SK-N-SH treated with all-trans-retinoic acid at 6 μM for 48 hours (cell line): ENCODE data around the gene WT1.

Source experiments
- ARNTL ChIP-seq: fragments of 450-650 bp; formaldehyde crosslinking; IDR thresholded peaks from 2 replicates; pipeline ENCODE4 v1.5.0; 2020; ENCODE audit warnings: low read depth, mild to moderate bottlenecking, moderate library complexity, borderline replicate concordance
- BACH2 ChIP-seq: fragments of 250-450 bp; sonication (Bioruptor Pico); IDR thresholded peaks from 2 replicates; pipeline ENCODE4 v1.9.0; 2021; ENCODE audit warnings: mild to moderate bottlenecking, borderline replicate concordance
- CREB5 ChIP-seq: fragments of 250-450 bp; sonication (Bioruptor Pico); IDR thresholded peaks from 2 replicates; pipeline ENCODE4 v1.5.1; 2020; ENCODE audit warnings: low read depth, mild to moderate bottlenecking, moderate library complexity
- CSDC2 ChIP-seq: fragments of 250-450 bp; sonication (Bioruptor Pico); IDR thresholded peaks from 2 replicates; pipeline ENCODE4 v1.5.0; 2020; ENCODE audit warnings: mild to moderate bottlenecking, moderate library complexity
- GLIS3 ChIP-seq: fragments of 250-450 bp; sonication (Bioruptor Pico); IDR thresholded peaks from 2 replicates; pipeline ENCODE4 v1.5.0; 2020; ENCODE audit warnings: mild to moderate bottlenecking, moderate library complexity
- OSR1 ChIP-seq: fragments of 250-450 bp; sonication (Bioruptor Pico); IDR thresholded peaks from 2 replicates; pipeline ENCODE4 v1.8.0; 2022; ENCODE audit warnings: moderate library complexity, mild to moderate bottlenecking, inconsistent platforms
- PATZ1 ChIP-seq: fragments of 250-450 bp; sonication (Bioruptor Pico); IDR thresholded peaks from 2 replicates; pipeline ENCODE4 v1.8.0; 2020; ENCODE audit warnings: mild to moderate bottlenecking, moderate library complexity, borderline replicate concordance
- POU6F1 ChIP-seq: fragments of 250-450 bp; sonication (Bioruptor Pico); IDR thresholded peaks from 2 replicates; pipeline ENCODE4 v1.8.0; 2021; ENCODE audit warnings: low read depth, mild to moderate bottlenecking, moderate library complexity, borderline replicate concordance
- PPARA ChIP-seq: fragments of 250-450 bp; sonication (Bioruptor Pico); IDR thresholded peaks from 2 replicates; pipeline ENCODE4 v1.5.0; 2020; ENCODE audit warnings: mild to moderate bottlenecking, borderline replicate concordance
- TOX ChIP-seq: fragments of 250-450 bp; sonication (Bioruptor Pico); IDR thresholded peaks from 2 replicates; pipeline ENCODE4 v1.8.0; 2021; ENCODE audit warnings: mild to moderate bottlenecking, moderate library complexity, borderline replicate concordance
- ZC3H10 ChIP-seq: fragments of 250-450 bp; sonication (Bioruptor Pico); IDR thresholded peaks from 2 replicates; pipeline ENCODE4 v1.5.1; 2021; ENCODE audit warnings: mild to moderate bottlenecking, moderate library complexity
- ZFP3 ChIP-seq: fragments of 250-450 bp; sonication (Bioruptor Pico); IDR thresholded peaks from 2 replicates; pipeline ENCODE4 v1.5.0; 2020; ENCODE audit warnings: mild to moderate bottlenecking, moderate library complexity
- ZNF8 ChIP-seq: fragments of 450-650 bp; formaldehyde crosslinking; IDR thresholded peaks from 2 replicates; pipeline ENCODE4 v1.5.0; 2020; ENCODE audit warnings: mild to moderate bottlenecking, moderate library complexity
- TF ChIP-seq, protein P1 (sequence below): fragments of 250-450 bp; sonication (Bioruptor Pico); IDR thresholded peaks from 2 replicates; pipeline ENCODE4 v1.5.1; 2021; ENCODE audit warnings: mild to moderate bottlenecking, moderate library complexity

DNA sequence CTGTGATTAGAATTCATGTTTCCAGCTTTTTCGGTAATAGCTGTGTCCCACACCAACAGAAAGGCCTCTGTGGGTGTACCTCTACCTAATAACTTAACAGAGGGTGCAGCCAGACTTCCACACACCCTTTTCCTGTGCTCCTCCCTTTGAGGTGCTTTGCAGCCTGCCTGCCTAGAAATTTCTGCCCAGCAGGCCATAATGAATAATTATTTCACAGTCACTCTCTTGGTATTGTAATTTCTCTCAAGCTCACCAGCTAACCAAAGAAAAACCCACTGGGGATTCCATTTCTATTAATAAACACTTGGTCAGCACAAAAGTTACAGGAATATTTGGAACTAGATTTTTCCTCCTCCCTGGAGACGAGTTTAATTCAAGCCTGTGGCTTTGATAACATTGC lies 13.3 kb downstream of the WT1 start:
- TF ChIP-seq POU6F1 (CRISPR knock-in tag) (no peak), ZFP3 (CRISPR knock-in tag) (no peak), PATZ1 (CRISPR knock-in tag) (no peak), CSDC2 (no peak), GLIS3 (CRISPR knock-in tag) (no peak), ZNF8 (CRISPR knock-in tag) (no peak), ARNTL (no peak), PPARA (CRISPR knock-in tag) (no peak), BACH2 (no peak), ZC3H10 (CRISPR knock-in tag) (no peak), CREB5 (CRISPR knock-in tag) (no peak), TOX (CRISPR knock-in tag) (no peak), OSR1 (CRISPR knock-in tag) (no peak)
- TF ChIP-seq, protein P1, sequence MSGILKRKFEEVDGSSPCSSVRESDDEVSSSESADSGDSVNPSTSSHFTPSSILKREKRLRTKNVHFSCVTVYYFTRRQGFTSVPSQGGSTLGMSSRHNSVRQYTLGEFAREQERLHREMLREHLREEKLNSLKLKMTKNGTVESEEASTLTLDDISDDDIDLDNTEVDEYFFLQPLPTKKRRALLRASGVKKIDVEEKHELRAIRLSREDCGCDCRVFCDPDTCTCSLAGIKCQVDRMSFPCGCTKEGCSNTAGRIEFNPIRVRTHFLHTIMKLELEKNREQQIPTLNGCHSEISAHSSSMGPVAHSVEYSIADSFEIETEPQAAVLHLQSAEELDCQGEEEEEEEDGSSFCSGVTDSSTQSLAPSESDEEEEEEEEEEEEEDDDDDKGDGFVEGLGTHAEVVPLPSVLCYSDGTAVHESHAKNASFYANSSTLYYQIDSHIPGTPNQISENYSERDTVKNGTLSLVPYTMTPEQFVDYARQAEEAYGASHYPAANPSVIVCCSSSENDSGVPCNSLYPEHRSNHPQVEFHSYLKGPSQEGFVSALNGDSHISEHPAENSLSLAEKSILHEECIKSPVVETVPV (CRISPR knock-in tag), result no peak
